Measurements from ENCODE around the gene COL6A5. TPM values are rescaled to one million over a fixed set of nuclear protein-coding genes. Genes with fewer than 3 reads are reported as not detected.
"Not testable (repeated sequence)": the region's sequence is repeated elsewhere in the genome, so short reads cannot be mapped to it uniquely, and the experiment has no call there.

COL6A5 gene
- total RNA-seq, 2 experiments from 2014 or later, result not detected

DNA sequence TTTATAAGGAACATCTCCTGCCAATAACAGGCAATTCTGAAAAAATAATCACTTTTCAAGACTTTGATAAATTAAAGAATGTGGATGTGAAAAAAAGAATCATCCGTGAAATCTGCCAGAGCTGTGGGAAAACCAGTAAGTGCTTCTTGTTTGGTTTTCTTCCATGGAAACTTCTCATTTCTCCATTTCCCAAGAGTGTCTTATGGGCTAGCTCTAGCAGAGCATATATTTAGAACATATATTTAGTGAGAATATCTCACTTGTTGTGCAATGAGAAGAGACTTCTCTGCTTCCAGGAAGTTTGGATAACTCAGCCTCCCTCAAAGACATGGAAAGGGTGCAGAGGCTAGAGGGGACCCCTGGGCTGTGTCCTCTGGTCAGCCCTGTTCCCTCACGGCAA is 49.9 kb downstream of the COL6A5 start:
- Mint-ChIP-seq H3K4me3 (no peak overlapping the region), H3K9me3 (no peaks in the 10 kb centered on the region), H3K27me3 (peaks cover 2% of the 10 kb centered on the region), H3K4me1 (no peaks in the 10 kb centered on the region), H3K27ac (no peak overlapping the region), H3K36me3 (ENCODE audit: low read depth) (no peaks in the 10 kb centered on the region)
- POLR2A ChIA-PET, result no interaction called here
- CTCF ChIA-PET, result no interaction called here
- no peak for DNase-seq

DNA sequence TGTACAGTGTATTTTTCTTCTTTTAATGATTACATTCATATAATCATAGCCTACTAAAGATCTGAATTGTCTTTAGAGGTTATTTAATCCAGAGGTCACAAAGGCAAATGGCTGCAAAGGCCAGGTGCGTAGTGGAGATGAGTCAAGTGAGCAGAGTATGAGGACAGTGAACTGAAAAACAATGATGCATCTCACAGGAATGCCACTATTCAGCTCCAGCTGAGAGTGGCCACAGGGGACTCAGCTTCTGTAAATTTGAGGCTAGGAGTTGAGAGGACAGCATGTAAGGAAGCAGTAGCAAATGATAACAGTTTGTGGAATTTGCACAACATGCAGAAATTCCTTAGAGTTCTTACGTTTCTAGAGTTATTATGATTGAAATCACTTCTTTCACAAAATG is 50.4 kb downstream of the COL6A5 start:
- Mint-ChIP-seq H3K9me3 (no peaks in the 10 kb centered on the region), H3K36me3 (ENCODE audit: low read depth) (no peaks in the 10 kb centered on the region), H3K4me1 (no peaks in the 10 kb centered on the region), H3K4me3 (no peak overlapping the region), H3K27ac (no peak overlapping the region), H3K27me3 (peaks cover 2% of the 10 kb centered on the region)
- DNase-seq, result no peak
- ChIA-PET POLR2A (no interaction called here), CTCF (no interaction called here)

DNA sequence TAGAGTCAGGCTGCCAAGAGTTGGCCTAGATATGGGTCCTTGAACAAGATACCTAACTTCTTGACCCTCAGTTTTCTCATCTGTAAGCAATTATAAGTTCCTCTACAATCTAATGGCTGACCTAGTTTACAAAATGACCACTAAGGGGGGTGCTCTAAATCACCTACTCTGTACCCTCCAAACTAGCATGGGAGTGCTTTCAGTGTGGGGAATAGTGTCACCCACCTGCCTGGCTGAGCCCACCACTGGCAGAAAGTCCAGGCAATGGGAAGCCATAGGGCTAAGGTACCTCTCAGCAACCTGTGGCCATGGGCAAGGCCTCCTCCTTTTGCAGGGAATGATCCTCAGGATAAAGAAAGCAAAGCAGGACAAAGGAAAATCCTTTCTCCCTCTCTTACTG is 58.9 kb downstream of the COL6A5 start:
- POLR2A ChIA-PET, result no interaction called here
- H3K27ac Mint-ChIP-seq, result no peak overlapping the region
- no peaks in the 10 kb centered on the region for H3K4me1 Mint-ChIP-seq
- no peak for DNase-seq
- CTCF ChIA-PET, result no interaction called here
- peaks cover 6% of the 10 kb centered on the region for H3K9me3 Mint-ChIP-seq
- no peaks in the 10 kb centered on the region for H3K36me3 Mint-ChIP-seq (ENCODE audit: low read depth)
- H3K4me3 Mint-ChIP-seq, result no peak overlapping the region
- H3K27me3 Mint-ChIP-seq, result no peaks in the 10 kb centered on the region

DNA sequence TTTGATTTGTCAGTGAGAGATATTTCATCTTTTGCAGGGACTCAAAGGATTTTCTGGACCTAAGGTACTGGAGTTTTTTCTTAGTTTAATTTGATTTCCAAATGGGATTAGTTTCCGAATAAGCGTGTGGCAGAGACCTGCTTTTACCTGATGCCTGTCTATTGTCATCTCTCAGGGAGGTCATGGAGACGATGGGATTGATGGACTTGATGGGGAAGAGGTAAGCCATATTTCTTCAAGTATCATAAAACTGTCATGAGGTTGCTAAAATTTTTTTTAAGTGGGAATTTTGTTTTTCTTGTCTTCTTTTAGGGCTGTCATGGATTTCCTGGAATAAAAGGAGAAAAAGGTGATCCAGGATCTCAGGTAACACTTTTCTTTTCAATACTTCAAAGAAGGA is 60.5 kb downstream of the COL6A5 start:
- H3K27ac Mint-ChIP-seq, result no peak overlapping the region
- no peaks in the 10 kb centered on the region for H3K4me1 Mint-ChIP-seq
- H3K36me3 Mint-ChIP-seq (ENCODE audit: low read depth), result no peaks in the 10 kb centered on the region
- peaks cover 6% of the 10 kb centered on the region for H3K9me3 Mint-ChIP-seq
- H3K27me3 Mint-ChIP-seq, result peaks cover 4% of the 10 kb centered on the region
- DNase-seq, result no peak
- ChIA-PET POLR2A (no interaction called here), CTCF (no interaction called here)
- no peak overlapping the region for H3K4me3 Mint-ChIP-seq

DNA sequence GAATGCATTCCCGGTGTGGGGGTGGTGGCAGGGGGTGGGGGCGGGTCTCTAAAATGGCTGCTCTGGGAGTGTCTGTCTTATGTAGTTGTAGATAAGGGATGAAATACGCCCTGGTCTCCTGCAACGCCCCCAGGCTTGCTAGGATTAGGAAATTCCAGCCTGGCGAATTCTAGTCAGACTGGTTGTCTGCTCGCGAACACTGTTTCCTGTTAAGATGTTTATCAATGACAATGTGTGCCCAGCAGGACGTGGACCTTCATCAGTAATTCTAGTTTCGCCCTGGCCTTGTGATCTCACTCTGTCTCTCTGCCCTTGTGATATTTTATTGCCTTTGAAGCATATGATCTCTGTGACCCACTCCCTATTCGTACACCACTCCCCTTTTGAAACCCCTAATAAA is 62.8 kb downstream of the COL6A5 start:
- H3K4me1 Mint-ChIP-seq; H3K27me3 Mint-ChIP-seq; H3K36me3 Mint-ChIP-seq (ENCODE audit: low read depth); H3K4me3 Mint-ChIP-seq; POLR2A ChIA-PET; H3K27ac Mint-ChIP-seq; H3K9me3 Mint-ChIP-seq; DNase-seq; CTCF ChIA-PET: not testable (repeated sequence)

DNA sequence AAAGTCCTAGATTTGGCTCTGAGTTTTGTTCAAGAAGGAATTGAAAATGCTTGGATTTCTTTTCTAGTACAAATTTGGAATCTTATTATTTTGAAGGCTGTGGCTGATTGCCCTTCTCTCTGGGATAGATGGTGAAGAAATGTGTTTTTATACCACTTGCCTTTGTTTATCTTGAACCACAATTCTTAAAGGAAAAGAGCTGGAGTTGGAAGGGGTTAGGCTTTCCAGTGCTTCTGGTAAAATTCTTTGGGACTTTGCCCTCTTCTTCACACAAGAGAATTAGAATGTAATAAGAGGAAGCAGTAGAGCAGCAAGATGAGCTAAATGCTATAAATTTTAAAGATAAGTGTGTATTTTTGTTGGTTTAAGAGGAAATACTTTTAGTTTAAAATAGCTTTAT is 65.8 kb downstream of the COL6A5 start:
- H3K36me3 Mint-ChIP-seq (ENCODE audit: low read depth), result no peaks in the 10 kb centered on the region
- no peak overlapping the region for H3K27ac Mint-ChIP-seq
- H3K4me1 Mint-ChIP-seq, result no peaks in the 10 kb centered on the region
- no peak overlapping the region for H3K4me3 Mint-ChIP-seq
- ChIA-PET POLR2A (no interaction called here), CTCF (no interaction called here)
- peaks cover 6% of the 10 kb centered on the region for H3K9me3 Mint-ChIP-seq
- H3K27me3 Mint-ChIP-seq, result peaks cover 6% of the 10 kb centered on the region
- DNase-seq, result no peak

DNA sequence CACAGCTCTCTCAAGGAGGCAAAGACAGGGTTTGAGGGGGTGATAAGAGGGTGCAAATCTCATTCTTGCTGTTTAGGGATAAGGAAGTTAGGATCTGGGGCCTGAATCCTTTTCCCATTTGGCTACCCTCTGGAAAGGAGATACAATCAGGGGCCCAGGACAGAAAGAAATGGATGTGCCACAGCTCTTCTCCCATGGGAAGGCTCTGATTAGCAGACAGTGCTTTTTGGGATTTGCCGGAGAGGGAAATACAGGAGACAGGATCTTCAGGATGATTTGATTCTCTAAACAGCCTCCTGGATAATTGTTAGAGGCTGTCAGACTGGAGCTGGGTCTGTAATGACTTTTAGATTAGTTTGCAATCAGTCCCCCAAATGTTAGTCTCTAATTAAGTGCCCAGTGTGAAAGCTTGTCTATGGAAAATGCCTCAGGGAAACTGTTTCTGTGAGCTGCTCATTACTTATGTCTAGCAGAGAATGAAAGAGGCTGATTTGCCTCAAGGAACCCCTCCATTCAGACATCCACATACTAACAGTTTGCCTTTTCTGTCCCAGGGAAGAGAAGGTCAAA is 67.6 kb downstream of the COL6A5 start:
- ChIA-PET POLR2A (no interaction called here), CTCF (no interaction called here)
- no peaks in the 10 kb centered on the region for H3K36me3 Mint-ChIP-seq (ENCODE audit: low read depth)
- DNase-seq, result no peak
- no peak overlapping the region for H3K27ac Mint-ChIP-seq
- peaks cover 6% of the 10 kb centered on the region for H3K27me3 Mint-ChIP-seq
- H3K4me1 Mint-ChIP-seq, result no peaks in the 10 kb centered on the region
- no peak overlapping the region for H3K4me3 Mint-ChIP-seq
- H3K9me3 Mint-ChIP-seq, result peaks cover 3% of the 10 kb centered on the region

DNA sequence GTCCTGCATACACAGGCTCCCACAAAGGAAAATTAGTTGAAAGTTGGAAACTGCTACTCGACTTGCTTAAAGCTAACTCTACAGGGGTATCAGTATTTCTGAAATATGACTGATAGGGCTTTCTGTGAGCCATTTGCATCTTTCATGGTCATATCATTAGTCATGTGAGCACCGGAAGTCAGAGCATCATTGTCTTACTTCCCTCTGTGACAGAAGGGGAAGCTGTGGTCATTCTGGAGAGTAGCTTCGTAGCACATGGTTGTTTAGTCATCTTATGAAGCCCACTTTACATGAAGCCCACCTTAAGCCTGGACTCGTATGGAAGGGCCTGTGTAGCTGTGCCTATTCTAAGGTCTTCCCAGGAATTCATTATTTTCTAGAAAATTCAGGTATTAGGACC is 69.0 kb downstream of the COL6A5 start:
- H3K4me1 Mint-ChIP-seq, result no peaks in the 10 kb centered on the region
- CTCF ChIA-PET, result interaction anchor here (0.8 kb wide), 1 partner anchor 16 kb away, joined by 3 read pairs; no protein-coding TSS in a partner anchor
- H3K36me3 Mint-ChIP-seq (ENCODE audit: low read depth), result no peaks in the 10 kb centered on the region
- H3K27me3 Mint-ChIP-seq, result peaks cover 6% of the 10 kb centered on the region
- no peak overlapping the region for H3K4me3 Mint-ChIP-seq
- H3K27ac Mint-ChIP-seq, result no peak overlapping the region
- no peak for DNase-seq
- H3K9me3 Mint-ChIP-seq, result no peaks in the 10 kb centered on the region
- POLR2A ChIA-PET, result no interaction called here

DNA sequence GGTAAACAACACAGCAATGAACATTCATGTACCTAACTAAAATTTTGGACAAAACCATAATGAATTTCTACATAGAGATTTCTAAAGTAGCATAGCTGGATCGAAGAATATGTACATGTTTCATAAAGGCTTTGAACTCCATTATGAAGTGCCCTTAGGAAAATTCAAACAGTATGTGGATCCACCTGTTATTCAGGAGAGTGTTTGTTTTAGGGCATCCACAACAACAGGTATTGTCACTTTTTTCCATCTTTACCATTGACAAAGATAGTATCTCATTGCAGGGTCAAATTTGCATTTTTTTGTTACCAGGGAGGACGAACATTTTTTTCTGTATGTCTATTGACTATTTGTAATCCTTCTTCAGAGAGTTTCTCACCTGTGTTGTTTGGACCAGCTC is 75.0 kb downstream of the COL6A5 start:
- Mint-ChIP-seq H3K4me1 (no peaks in the 10 kb centered on the region), H3K36me3 (ENCODE audit: low read depth) (no peaks in the 10 kb centered on the region), H3K27ac (no peak overlapping the region), H3K9me3 (no peaks in the 10 kb centered on the region), H3K27me3 (peaks cover 9% of the 10 kb centered on the region), H3K4me3 (no peak overlapping the region)
- CTCF ChIA-PET, result no interaction called here
- DNase-seq, result no peak
- POLR2A ChIA-PET, result no interaction called here

DNA sequence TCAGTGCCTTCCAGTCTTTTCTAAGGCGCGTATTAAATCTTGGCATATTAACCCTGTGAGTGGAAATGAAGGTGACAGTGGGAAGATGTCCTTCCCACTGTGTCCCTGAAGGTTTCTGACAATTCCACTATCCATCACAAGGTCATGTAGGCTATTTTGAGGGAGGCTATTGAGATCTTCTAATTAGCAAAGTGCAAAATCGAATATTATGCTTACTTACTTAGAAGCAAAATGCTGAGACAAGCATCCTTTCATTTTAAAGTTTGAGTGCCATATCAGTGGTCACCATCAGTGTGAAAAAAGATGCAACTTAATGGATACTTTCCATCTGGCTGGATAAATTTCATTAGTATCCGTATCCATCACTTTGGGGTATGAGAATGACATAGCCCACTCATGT is 77.6 kb downstream of the COL6A5 start:
- ChIA-PET POLR2A (no interaction called here), CTCF (no interaction called here)
- H3K27ac Mint-ChIP-seq, result no peak overlapping the region
- peaks cover 11% of the 10 kb centered on the region for H3K27me3 Mint-ChIP-seq
- H3K9me3 Mint-ChIP-seq, result no peaks in the 10 kb centered on the region
- no peak for DNase-seq
- H3K4me1 Mint-ChIP-seq, result no peaks in the 10 kb centered on the region
- no peak overlapping the region for H3K4me3 Mint-ChIP-seq
- H3K36me3 Mint-ChIP-seq (ENCODE audit: low read depth), result no peaks in the 10 kb centered on the region

DNA sequence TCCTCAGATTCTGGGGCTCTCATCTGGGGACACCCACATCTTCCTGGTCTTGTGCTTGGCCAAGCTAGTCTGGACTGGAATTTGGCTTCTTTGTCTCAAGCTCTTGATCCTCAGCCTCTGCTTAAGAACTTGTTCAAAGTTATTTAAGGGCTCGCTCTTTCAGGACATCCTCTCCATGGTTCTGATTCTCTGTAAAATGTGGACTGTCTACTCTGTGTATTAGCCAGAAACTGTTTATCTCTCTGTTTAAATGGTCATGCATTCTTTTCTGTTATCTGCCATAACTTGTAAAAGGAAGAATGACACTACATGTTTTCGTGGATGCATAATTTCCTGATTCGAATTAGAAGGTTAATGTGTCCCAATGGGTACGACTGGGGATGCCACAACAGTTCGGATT is 79.4 kb downstream of the COL6A5 start:
- DNase-seq, result no peak
- H3K4me3 Mint-ChIP-seq, result no peak overlapping the region
- ChIA-PET POLR2A (no interaction called here), CTCF (no interaction called here)
- H3K9me3 Mint-ChIP-seq, result no peaks in the 10 kb centered on the region
- no peaks in the 10 kb centered on the region for H3K4me1 Mint-ChIP-seq
- H3K27me3 Mint-ChIP-seq, result peaks cover 11% of the 10 kb centered on the region
- H3K27ac Mint-ChIP-seq, result no peak overlapping the region
- H3K36me3 Mint-ChIP-seq (ENCODE audit: low read depth), result no peaks in the 10 kb centered on the region

DNA sequence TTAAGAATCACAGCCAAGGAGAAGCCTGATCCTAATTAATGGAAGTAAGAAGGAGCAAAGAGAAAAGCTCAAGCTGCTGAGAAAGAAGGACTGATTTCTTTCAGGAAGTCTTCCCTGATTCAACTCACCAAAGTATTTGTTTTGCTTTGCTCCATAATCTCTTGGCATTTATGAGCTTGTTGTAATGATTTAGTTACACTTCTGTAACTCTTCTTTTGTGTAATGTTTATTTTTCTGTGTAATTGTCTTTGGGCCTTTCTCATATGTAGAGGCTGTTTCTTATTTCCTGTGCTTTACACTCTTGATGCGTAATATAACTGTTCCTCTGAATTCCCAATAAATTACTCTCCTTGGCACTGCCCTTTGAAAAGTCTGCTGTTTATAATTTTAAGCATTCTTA is 80.0 kb downstream of the COL6A5 start:
- H3K27ac Mint-ChIP-seq, result no peak overlapping the region
- ChIA-PET CTCF (no interaction called here), POLR2A (no interaction called here)
- no peak overlapping the region for H3K4me3 Mint-ChIP-seq
- peaks cover 9% of the 10 kb centered on the region for H3K27me3 Mint-ChIP-seq
- H3K36me3 Mint-ChIP-seq (ENCODE audit: low read depth), result no peaks in the 10 kb centered on the region
- DNase-seq, result no peak
- no peaks in the 10 kb centered on the region for H3K9me3 Mint-ChIP-seq
- H3K4me1 Mint-ChIP-seq, result no peaks in the 10 kb centered on the region

DNA sequence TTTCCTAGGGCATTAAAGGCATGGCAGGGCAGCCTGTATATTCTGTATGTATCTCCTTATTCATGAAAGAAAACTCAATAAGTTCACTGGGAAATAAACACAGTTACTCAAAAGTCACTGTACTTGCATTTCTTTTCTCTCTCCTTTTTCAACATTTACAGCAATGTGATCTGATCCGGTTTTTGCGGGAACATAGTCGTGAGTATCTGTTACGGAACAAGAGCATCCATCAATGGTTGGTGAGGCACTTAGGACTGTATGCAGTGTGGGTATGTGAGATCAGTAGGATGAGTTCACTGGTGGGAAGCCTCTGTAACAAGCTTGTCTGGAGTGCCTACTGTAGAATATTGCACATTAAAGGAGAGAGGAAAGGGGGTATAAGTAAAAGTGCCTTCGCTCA is 80.7 kb downstream of the COL6A5 start:
- H3K36me3 Mint-ChIP-seq (ENCODE audit: low read depth), result no peaks in the 10 kb centered on the region
- peaks cover 6% of the 10 kb centered on the region for H3K27me3 Mint-ChIP-seq
- ChIA-PET CTCF (no interaction called here), POLR2A (no interaction called here)
- no peaks in the 10 kb centered on the region for H3K4me1 Mint-ChIP-seq
- no peak overlapping the region for H3K4me3 Mint-ChIP-seq
- DNase-seq, result no peak
- no peak overlapping the region for H3K27ac Mint-ChIP-seq
- H3K9me3 Mint-ChIP-seq, result no peaks in the 10 kb centered on the region

DNA sequence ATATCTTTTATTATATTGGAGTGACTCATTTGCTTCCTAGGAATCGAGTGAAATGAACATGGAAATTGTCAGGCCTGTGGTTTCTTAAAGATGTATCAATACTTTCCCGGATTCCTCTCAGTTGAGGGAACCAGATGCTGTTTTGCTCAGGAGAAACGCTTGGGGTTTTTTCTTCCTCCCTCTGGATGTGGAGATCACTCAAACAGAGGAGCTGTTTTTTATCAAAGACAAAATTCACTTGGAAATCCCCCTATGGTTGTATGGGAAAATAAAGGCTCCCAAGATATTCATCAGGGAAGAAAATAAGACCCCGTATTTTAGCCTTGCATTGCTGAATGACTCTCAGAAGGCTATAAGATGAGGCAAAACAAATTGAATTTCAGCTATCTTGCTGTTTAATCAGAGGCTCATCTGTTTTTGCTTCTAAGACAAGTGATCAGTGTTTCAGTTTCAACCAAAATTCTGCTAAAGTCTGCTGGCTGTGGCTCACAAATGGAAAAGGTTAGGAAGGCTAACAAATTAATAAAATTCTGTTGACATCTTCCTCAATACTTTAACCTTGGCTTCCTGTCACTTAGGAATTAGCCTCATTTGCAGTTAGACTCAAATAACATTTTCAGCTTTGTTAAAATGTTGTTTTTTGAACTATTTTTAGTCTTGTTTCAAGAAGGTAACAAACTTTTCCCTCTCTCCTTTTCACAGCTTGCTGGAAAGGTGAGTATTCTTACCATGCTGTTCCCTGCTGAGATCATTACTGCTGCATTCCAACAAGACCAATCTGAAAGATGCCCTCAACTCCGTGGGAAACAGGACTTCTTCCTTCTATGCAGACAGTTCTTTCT is 83.6 kb downstream of the COL6A5 start:
- POLR2A ChIA-PET, result no interaction called here
- no peaks in the 10 kb centered on the region for H3K9me3 Mint-ChIP-seq
- H3K27ac Mint-ChIP-seq, result no peak overlapping the region
- H3K27me3 Mint-ChIP-seq, result peaks cover 7% of the 10 kb centered on the region
- DNase-seq, result no peak
- H3K4me3 Mint-ChIP-seq, result no peak overlapping the region
- H3K4me1 Mint-ChIP-seq, result no peaks in the 10 kb centered on the region
- H3K36me3 Mint-ChIP-seq (ENCODE audit: low read depth), result no peaks in the 10 kb centered on the region
- CTCF ChIA-PET, result interaction anchor here (0.6 kb wide), 1 partner anchor 124 kb away, joined by 3 read pairs; no protein-coding TSS in a partner anchor
